GM19452 (cell line): ENCODE results near the gene CEP250.
"Not testable (repeated sequence)": the region's sequence is repeated elsewhere in the genome, so short reads cannot be mapped to it uniquely, and the experiment has no call there.

Experiments used
- ATAC-seq: cut with Tn5 transposase; IDR thresholded peaks from one replicate; pipeline ENCODE4 v1.9.1; 2021; ENCODE audit not compliant: unreplicated experiment

Gene CEP250

DNA sequence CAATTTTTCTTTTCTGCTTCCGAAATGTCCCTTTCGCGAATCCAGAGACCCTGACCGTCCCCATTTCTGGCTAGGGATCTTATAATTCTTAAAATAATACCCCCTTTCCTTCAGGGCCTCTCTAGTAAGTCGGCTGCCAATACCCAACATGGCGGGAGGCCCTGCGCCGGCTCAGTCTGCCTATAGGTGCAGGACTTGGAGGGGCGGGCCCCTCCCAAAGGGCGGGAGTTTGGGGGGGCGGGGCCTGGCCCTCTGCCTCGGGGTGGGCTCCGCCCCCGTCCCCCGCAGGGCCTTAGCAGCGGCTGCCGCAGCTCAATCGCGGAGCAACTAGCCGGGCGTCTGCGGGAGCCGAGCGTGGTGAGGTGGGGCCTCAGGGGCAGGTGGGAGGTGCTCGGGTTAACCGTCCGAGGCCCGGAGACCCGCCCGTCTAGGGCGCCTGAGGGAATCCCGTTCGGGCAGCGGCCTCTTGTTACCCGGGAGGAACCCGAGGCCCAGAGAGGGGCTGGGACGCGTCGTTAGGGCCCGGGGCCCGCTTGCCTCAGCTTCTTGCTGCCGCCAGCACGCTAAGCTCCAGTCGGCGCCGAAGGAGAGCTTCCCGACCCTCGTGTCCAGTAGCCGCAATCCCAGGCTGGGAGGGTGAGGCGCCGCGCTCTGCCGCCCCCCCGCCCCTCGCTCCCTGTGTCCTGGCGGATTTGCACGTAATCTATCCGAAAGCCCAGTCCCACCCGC lies at the start of gene CEP250:
CEP250 (plus strand) TSS at position 718 of the 729 bp plus-strand sequence. CDS start 6,770 bp downstream, outside the sequence.
- ATAC-seq, result peak; percentile 93

DNA sequence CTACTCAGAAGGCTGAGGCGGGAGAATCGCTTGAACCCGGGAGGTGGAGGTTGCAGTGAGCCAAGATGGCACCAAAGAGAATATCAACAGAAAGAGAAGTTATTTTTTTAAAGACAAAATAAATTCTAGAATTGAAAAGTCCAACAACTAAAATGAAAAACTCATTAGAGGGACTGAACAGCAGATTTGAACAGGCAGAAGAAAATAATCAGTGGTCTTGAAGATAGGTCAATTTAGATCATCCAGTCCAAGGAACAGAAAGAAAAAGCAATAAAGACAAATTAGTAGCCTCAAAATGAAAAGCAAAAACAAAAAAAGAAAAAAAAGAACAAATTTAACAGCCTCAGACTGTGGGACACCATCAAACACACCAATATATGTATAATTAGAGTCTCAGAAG lies 49.6 kb upstream of the CEP250 start:
- ATAC-seq, result no peak

GRCh38 chr20:35408270-35408669 lies 47.1 kb upstream of the CEP250 start:
- ATAC-seq, result no peak

GRCh38 chr20:35409542-35409941 lies 45.9 kb upstream of the CEP250 start:
- ATAC-seq, result no peak

DNA sequence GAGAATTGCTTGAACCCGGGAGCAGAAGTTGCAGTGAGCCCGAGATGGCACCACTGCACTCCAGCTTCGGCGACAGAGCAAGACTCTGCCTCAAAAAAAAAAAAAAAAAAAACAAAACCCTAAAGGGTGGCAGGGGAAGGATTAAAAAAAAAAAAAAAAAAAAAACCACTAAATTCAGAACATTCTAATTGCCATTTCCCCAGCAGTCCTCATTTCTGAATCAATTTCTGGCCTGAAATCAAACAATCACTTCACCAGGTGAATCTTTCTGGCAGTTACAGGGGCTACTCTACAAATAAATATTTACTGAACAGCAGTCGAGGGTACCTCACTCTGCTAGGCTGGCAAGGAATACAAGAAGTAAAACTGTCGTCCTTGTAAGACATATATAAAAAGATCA lies 44.8 kb upstream of the CEP250 start:
- no peak for ATAC-seq

GRCh38 chr20:35421322-35421721 lies 34.1 kb upstream of the CEP250 start:
- ATAC-seq, result no peak

DNA sequence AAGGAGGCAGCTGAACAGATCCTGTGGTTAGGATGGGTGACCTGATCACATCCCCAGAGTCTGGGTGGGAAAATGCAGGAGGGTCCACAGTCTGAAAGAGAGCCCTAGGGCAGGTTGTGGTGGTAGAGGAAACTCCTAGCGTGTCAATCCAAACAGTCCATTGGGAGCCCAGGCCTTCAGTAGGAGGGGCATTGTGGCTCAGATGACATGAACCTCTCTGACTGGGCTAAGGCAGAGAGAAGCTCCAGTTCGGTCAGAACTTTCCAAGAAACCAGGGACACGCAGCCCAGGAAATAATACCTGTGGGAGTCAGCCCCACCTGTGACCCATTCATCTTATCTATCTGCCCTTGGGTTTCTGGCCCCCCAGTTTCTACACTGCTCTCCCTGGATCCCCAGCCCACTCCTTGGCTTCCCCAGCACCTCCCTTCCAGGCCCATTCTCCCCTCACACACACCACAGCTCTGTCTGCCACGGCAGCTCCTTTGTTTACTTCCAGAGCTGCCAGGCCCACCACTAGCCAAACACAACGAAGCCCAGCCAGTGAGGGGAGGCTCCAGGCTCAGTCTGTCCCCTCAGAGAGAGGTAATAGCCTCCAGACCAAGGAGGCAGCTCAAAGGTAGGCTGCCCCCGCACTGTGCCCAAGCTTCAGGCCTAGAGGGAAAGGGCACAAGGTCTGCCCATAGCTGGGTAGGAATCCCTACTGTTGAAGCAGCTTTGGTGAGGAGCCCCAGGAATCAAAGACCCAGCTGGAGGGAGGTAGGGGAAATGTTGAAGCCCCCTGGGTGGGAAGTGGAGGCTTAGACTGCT lies 23.6 kb upstream of the CEP250 start:
- no peak for ATAC-seq

- no peak for ATAC-seq
These were observed 23.0 kb upstream of the CEP250 start for GRCh38 chr20:35432430-35432735.

DNA sequence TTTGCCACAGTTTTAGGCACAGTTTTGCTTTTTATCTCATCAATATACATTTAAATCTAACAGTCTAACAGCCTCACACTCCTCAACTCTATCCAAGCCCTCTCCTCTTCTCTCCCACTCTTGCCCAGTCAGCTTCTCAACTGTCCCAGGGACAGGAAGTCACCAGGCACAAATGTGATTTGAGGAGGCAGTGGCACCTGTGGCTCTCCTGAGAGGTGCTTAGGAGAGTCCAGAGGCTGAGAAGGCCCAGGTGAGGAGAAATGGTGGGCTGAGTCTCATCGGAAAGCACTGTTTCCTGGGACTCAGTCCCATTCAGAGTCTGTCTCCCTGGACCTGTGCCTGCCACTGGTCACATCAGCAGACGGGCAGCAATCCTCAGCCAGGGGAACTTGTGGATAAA lies 22.1 kb upstream of the CEP250 start:
- ATAC-seq, result no peak

- ATAC-seq, result no peak
These were observed 21.1 kb upstream of the CEP250 start for GRCh38 chr20:35434085-35435005.

DNA sequence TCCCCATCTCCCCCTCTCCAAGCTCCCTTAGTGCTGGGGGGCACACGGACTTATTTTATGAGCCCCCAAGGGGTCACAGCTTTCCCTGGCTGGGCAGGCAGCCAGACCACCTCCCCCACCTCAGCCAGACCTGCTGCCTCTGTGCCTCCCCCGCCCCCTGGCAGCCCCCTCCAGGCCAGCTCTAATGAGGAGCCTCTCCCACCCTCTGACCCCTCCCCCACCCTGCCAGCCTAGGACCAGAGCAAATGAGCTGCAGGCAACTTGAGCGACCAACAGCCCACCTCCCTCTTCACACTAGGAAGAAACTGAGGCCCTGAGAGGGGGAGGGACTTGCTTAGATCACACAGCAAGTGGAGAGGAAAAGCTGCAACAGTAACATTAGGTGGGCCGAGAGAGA lies 19.2 kb upstream of the CEP250 start:
- no peak for ATAC-seq

DNA sequence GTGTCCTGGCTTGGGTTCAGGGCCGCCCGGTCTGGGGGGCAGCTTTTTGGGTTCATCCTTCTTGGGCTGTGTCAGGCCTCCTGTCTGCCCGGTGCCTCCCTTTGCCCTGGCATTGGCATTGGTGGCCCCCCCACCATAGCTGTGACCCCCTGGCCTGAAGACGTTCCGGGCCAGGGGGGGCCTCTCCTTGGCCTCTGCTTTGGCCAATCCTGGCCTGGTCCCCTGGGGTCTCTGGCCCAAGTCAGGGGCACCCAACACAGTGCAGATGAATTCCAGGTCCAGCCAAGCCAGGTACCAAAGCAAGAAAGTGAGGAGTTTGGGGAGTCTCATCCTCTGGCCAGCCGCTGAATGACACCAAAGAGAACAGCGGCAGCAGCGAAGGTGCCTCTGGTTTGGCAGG lies 17.8 kb upstream of the CEP250 start:
- ATAC-seq, result no peak

GRCh38 chr20:35443003-35443402 lies 12.4 kb upstream of the CEP250 start:
- ATAC-seq, result no peak

DNA sequence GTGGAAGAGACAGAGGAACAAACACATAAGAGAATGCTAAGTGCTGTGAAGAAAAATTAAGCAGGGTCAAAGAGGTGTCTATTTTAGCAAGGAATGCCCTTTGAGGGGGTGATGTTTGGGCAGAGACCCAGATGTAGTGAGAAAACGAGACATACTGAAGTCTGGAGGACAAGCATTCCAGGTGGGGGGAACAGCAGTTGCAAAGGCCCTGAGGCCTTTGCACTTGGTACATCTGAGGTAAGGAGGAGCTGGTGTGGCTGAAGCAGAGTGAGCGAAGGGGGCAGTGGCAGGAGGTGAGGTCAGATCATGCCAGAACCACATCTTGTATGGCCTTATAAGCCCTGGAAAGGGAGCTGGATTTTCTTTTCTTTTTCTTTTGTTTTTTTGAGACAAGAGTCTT lies 11.2 kb upstream of the CEP250 start:
- no peak for ATAC-seq

DNA sequence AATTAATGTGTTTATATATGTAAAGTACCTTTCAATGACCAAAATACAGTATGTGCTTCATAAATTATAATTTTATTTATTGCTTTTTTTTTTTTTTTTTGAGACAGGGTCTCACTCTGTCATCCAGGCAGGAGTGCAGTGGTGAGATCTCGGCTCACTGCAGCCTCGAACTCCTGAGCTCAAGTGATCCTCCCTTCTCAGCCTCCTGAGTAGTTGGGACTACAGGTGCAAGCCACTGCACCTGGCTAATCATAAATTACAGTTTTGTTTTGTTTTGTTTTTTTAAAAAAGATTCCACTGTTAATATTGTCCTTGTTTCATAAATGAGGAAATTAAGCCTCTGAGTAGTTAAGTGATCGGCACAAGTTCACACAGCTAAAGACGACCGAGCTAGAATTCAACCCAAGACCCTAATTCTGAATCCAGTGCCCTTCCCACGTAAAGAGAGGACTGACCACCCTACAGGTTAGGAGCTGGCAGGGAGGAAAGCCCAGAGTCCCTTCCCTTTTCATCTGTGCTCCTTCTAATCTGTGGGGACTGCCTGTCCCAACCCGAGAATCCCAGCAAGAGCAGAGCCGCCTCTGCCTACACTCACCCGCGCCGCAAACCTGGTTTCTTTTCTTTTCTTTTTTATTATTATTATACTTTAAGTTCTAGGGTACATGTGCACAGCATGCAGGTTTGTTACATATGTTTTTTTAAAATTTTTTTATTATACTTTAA lies 8.9 kb upstream of the CEP250 start:
- no peak for ATAC-seq

DNA sequence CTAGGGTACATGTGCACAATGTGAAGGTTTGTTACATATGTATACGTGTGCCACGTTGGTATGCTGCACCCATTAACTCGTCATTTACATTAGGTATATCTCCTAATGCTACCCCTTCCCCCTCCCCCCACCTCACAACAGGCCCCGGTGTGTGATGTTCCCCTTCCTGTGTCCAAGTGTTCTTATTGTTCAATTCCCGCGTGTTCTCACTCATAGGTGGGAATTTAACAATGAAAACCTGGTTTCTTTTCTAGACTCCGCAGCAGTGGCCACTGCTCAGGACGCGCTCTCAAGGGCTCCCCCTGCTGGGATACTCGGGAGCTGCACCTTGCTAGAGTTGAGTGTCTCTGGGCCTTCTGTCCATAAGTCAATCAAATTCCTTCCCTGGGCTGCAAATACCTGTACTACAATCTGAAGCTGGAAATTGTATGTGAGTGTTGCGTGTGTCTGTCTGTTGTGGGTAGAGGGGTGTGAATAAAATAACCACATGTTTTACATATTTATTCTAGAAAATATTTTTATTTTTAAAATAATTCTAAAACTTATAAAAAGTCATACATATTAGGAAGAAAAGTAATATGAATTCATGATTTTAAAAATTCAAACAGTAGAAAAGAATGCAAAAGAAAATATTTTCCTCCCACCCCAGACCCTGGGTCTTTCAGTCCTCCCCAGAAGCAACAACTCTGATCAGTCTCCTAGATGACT lies 8.2 kb upstream of the CEP250 start:
- ATAC-seq, result peak; percentile 58

DNA sequence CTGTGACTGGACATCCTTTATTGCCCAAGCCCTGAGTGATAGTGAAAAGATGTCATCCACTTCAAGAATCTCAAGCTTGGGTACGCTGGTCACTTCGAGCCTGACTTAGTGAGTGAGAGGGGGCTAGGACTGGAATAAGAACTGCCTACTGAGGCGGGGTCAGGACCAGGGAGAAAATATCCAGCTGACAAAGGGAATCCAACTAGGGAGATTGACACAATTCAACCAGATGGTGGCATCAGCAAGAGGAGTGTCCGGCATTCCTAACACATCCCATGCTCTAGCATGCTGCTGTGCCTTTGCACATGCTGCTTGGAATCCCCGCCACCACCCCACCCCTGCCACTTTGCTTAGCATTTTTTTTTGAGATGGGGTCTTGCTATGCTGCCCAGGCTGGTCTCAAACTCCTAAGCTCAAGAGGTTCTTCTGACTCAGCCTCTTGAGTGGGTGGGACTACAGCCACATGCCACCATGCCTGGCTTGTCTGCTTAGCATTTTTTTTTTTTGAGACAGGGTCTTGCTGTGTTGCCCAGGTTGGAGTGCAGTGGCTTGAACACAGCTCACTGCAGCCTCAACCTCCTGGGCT lies 6.5 kb upstream of the CEP250 start:
- no peak for ATAC-seq

- not testable (repeated sequence) for ATAC-seq
These were observed 5.5 kb upstream of the CEP250 start for GRCh38 chr20:35449855-35450254.

DNA sequence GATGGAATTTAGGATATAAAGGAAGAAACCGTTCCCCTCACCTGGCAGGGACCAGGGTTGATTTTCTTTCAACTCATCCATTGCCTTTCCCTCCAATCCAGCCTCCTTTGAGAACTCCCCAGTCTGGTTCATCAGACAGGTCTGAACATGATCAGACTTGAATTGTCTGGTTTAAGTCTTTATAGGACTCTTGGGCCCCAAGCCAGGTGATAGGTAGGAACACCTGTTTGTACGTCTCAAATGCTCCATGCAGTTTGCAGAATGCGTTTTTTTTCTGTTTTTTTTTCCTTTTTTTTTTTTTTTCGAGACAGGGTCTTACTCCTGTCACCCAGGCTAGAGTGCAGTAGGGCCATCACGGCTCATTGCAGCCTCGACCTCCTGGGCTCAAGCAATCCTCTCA lies 4.1 kb upstream of the CEP250 start:
- no peak for ATAC-seq

DNA sequence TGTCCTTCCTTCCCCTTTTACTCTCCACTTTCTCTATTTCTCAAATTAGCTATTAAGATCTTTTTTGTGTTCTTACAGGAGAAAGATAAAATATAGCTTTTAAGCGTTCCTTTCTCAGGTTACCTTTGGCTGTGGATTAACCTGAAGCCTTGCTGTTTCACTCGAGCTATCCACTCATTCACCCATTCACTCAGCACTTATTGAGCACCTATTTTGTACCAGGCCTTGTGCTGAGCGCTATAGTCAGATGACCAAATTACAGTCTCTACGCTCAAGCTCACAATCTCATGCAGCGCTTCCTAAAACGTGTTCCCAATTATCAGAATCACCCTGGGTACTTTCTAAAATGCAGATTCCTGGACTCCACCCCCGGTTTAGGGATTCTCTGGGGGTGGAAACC lies 1.8 kb upstream of the CEP250 start:
- no peak for ATAC-seq
